SK-N-MC (cell line): ENCODE results near the gene ARHGAP26.

ENCODE experiments used
- EZH2 ChIP-seq: fragments of 200-600 bp; sonication (generic); IDR thresholded peaks from one replicate; pipeline ENCODE4 v1.6.1; 2017; ENCODE audit warnings: antibody characterized with exemption
- FOXP2 ChIP-seq: optimal IDR thresholded peaks from 2 replicates; pipeline ENCODE3; 2011; ENCODE audit warnings: mild to moderate bottlenecking, moderate library complexity; ENCODE audit not compliant: insufficient read depth; ENCODE audit errors: extremely low read length, control extremely low read depth
- POLR2AphosphoS5 ChIP-seq: IDR thresholded peaks from 2 replicates; pipeline ENCODE4 v1.6.1; 2012; ENCODE audit warnings: mild to moderate bottlenecking, low read depth, low read length, borderline replicate concordance

- TF ChIP-seq EZH2 (no peak), POLR2AphosphoS5 (no peak), FOXP2 (no peak)
Observed at GRCh38 chr5:143011585-143011984, 241.4 kb downstream of the ARHGAP26 start.
